K562 (cell line): ENCODE results near the gene ACSL5. TPM values are rescaled to one million over a fixed set of nuclear protein-coding genes. Genes with fewer than 3 reads are reported as not detected.

Source experiments
- CREB3L1 ChIP-seq: fragments of 450-650 bp; IDR thresholded peaks from 2 replicates; pipeline ENCODE4 v1.6.1; 2014; ENCODE audit warnings: low read depth, mild to moderate bottlenecking, moderate library complexity, borderline replicate concordance
- DPF2 ChIP-seq: fragments of 450-650 bp; IDR thresholded peaks from 2 replicates; pipeline ENCODE4 v1.6.1; 2016
- FOS ChIP-seq: IDR thresholded peaks from 3 replicates; pipeline ENCODE4 v1.6.1; 2011; ENCODE audit not compliant: insufficient read length; ENCODE audit errors: extremely low read depth
- HLTF ChIP-seq: fragments of 450-650 bp; IDR thresholded peaks from 2 replicates; pipeline ENCODE4 v1.6.1; 2016
- HSF4 ChIP-seq: fragments of 250-450 bp; sonication (Bioruptor Pico); IDR thresholded peaks from 2 replicates; pipeline ENCODE4 v2.1.2; 2022; ENCODE audit warnings: mild to moderate bottlenecking, moderate library complexity, borderline replicate concordance
- MAFG ChIP-seq: fragments of 450-650 bp; conservative IDR thresholded peaks from 2 replicates; pipeline ENCODE4 v1.6.1; 2016; ENCODE audit warnings: missing genetic modification characterization, missing compliant biosample characterization
- MIER1 ChIP-seq: fragments of 450-650 bp; IDR thresholded peaks from 2 replicates; pipeline ENCODE4 v1.6.1; 2016; ENCODE audit warnings: antibody characterized with exemption, mild to moderate bottlenecking, low read depth
- NR2C1 ChIP-seq, 2 experiments: fragments of 450-650 bp; IDR thresholded peaks; 2 replicates each; pipeline ENCODE4 v1.6.1; 2017; ENCODE audit warnings: mild to moderate bottlenecking in 2 of 2, antibody characterized with exemption in 1 of 2, inconsistent platforms in 1 of 2, missing compliant biosample characterization in 1 of 2, missing genetic modification characterization in 1 of 2
- PML ChIP-seq: IDR thresholded peaks from 2 replicates; pipeline ENCODE4 v1.6.1; 2012; ENCODE audit warnings: low read length, inconsistent platforms
- PRMT5 ChIP-seq: sonication (generic); formaldehyde crosslinking; IDR thresholded peaks from 2 replicates; pipeline ENCODE4 v1.5.0; 2020; ENCODE audit warnings: missing genetic modification reagents
- RBBP5 ChIP-seq: fragments of 200-600 bp; sonication (generic); IDR thresholded peaks from 2 replicates; pipeline ENCODE4 v1.6.1; 2012; ENCODE audit warnings: borderline replicate concordance, mild to moderate bottlenecking, low read length, control low read depth, inconsistent platforms; ENCODE audit not compliant: insufficient read depth, poor library complexity, severe bottlenecking
- SIN3B ChIP-seq: fragments of 450-650 bp; IDR thresholded peaks from 2 replicates; pipeline ENCODE4 v1.6.1; 2017; ENCODE audit warnings: low read depth, mild to moderate bottlenecking, moderate library complexity
- SMARCA4 ChIP-seq: fragments of 450-650 bp; IDR thresholded peaks from 2 replicates; pipeline ENCODE4 v1.6.1; 2016
- SOX6 ChIP-seq: fragments of 450-650 bp; IDR thresholded peaks from 2 replicates; pipeline ENCODE4 v1.6.1; 2014; ENCODE audit warnings: mild to moderate bottlenecking
- SPI1 ChIP-seq: IDR thresholded peaks from 2 replicates; pipeline ENCODE4 v1.6.1; 2011; ENCODE audit warnings: low read depth, low read length, control low read depth, borderline replicate concordance
- TEAD1 ChIP-seq, 2 experiments: fragments of 450-650 bp in 1 of 2; sonication (generic) in 1 of 2; formaldehyde crosslinking; IDR thresholded peaks; 2 replicates each; pipeline versions ENCODE4 v1.4.0 to v1.8.0; 2020 to 2022; ENCODE audit warnings: mild to moderate bottlenecking in 2 of 2, missing genetic modification reagents in 1 of 2
- TEAD4 ChIP-seq, 2 experiments: sonication (generic) in 1 of 2; formaldehyde crosslinking in 1 of 2; IDR thresholded peaks; 2 replicates each; pipeline versions ENCODE4 v1.6.1 to v1.8.0; 2012 to 2022; ENCODE audit warnings: borderline replicate concordance in 1 of 2, inconsistent platforms in 1 of 2, low read length in 1 of 2, mild to moderate bottlenecking in 1 of 2, missing genetic modification reagents in 1 of 2
- TFAP4 ChIP-seq: sonication (generic); formaldehyde crosslinking; IDR thresholded peaks from 2 replicates; pipeline ENCODE4 v1.8.0; 2022; ENCODE audit warnings: missing genetic modification reagents, mild to moderate bottlenecking, moderate library complexity, borderline replicate concordance
- TOE1 ChIP-seq, 2 experiments: fragments of 450-650 bp in 1 of 2; sonication (generic) in 1 of 2; formaldehyde crosslinking in 1 of 2; IDR thresholded peaks; 2 replicates each; pipeline versions ENCODE4 v1.7.1 to v1.8.0; 2016 to 2022; ENCODE audit warnings: borderline replicate concordance in 2 of 2, mild to moderate bottlenecking in 2 of 2, antibody characterized with exemption in 1 of 2, inconsistent platforms in 1 of 2, low read depth in 1 of 2, missing genetic modification reagents in 1 of 2, moderate library complexity in 1 of 2
- ZBTB9 ChIP-seq: fragments of 450-650 bp; formaldehyde crosslinking; IDR thresholded peaks from 2 replicates; pipeline ENCODE4 v1.4.0; 2020; ENCODE audit warnings: mild to moderate bottlenecking, moderate library complexity
- ZNF232 ChIP-seq: sonication (generic); formaldehyde crosslinking; IDR thresholded peaks from 2 replicates; pipeline ENCODE4 v1.8.0; 2022; ENCODE audit warnings: mild to moderate bottlenecking, missing genetic modification reagents
- ZNF444 ChIP-seq: fragments of 250-450 bp; sonication (Bioruptor Pico); IDR thresholded peaks from 2 replicates; pipeline ENCODE4 v1.4.0; 2020; ENCODE audit warnings: mild to moderate bottlenecking, moderate library complexity
- ZNF766 ChIP-seq: fragments of 200-800 bp; sonication (Bioruptor generic); conservative IDR thresholded peaks from 2 replicates; pipeline ENCODE4 v1.6.1; 2016; ENCODE audit warnings: missing genetic modification characterization, missing compliant biosample characterization
- polyA plus RNA-seq, 8 experiments: library from polyadenylated mRNA; depleted of rRNA in 4 of 8; stranded (reverse) in 5 of 8; unstranded in 3 of 8; fragments of >200 nt; fragmentation: Nextera tagmentation in 2 of 8; fragmentation: Illumina TruSeq in 1 of 8; extraction: Ambion mirVana in 2 of 8; extraction: Trizol in 1 of 8; gene quantifications; 2 replicates each; pipeline versions ENCODE4 v1.2.1 to v1.2.3, GENCODE V29; 2011 to 2014; ENCODE audit warnings: inconsistent platforms in 1 of 8, missing spikeins in 1 of 8
- total RNA-seq, 7 experiments: library from RNA; depleted of rRNA in 6 of 7; stranded (reverse); fragments of >200 nt in 6 of 7; fragmentation: Illumina TruSeq in 2 of 7; extraction: Trizol in 2 of 7; gene quantifications; 2 replicates each; pipeline versions ENCODE4 v1.2.1 to v1.2.3, GENCODE V29; 2011 to 2021; ENCODE audit warnings: low replicate concordance in 1 of 7
- TF ChIP-seq, protein P1 (sequence below): fragments of 450-650 bp; formaldehyde crosslinking; IDR thresholded peaks from 2 replicates; pipeline ENCODE4 v1.4.0; 2020; ENCODE audit warnings: mild to moderate bottlenecking, moderate library complexity

Gene ACSL5
- total and polyA plus RNA-seq, 9 of the 15 experiments (the other 6 are each of a cell fraction or from before 2014, with no cell fraction given): 0.19 to 1.4 (median 0.55) TPM

DNA sequence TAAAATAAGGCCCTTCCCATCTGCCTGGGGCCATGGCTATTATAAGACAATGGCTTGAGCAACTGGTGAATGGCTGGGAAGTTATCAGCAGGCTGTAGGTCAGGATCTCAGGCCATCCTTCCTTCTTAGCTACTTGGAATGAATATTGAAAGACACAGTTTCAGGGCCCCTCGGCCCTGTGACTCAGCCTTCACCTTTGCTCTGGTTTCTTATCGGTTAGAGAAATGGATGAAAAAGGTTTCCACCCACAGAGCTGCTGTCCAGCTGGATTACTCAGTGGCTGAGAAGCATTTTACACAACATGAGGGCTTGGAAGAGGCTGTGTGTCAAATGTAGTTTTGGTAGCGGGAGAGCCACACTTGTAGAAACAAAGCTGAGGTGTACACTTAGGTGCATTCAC is 9.4 kb downstream of the ACSL5 start (continued):
- TF ChIP-seq TFAP4 (CRISPR knock-in tag) (peak; percentile 50), ZNF444 (CRISPR knock-in tag) (no peak), HLTF (no peak), MIER1 (0 out of 2 replicates have a peak, but pooled peaks have one; percentile 32), HSF4 (CRISPR knock-in tag) (no peak), CREB3L1 (no peak), RBBP5 (peak; percentile 37), TEAD1 (CRISPR knock-in tag; IDR thresholded peaks at IDR 0.05) (no peak), PRMT5 (no peak), ZNF232 (0 out of 2 replicates have a peak, but pooled peaks have one; percentile 28), TOE1 (IDR thresholded peaks at IDR 0.05; ENCODE audit: borderline replicate concordance) (no peak), TOE1 (CRISPR knock-in tag; IDR thresholded peaks at IDR 0.05; ENCODE audit: borderline replicate concordance, low read depth) (no peak), SMARCA4 (peak; percentile 84), TEAD4 (IDR thresholded peaks at IDR 0.05; ENCODE audit: low read length) (peak; percentile 81), TEAD4 (CRISPR knock-in tag; IDR thresholded peaks at IDR 0.05; ENCODE audit: borderline replicate concordance) (no peak), NR2C1 (IDR thresholded peaks at IDR 0.05) (0 out of 2 replicates have a peak, but pooled peaks have one; percentile 19), NR2C1 (tag; IDR thresholded peaks at IDR 0.05) (peak; percentile 42; the same call in 1 of the 2 replicates), SIN3B (no peak), ZBTB9 (no peak), ZNF766 (CRISPR knock-in tag) (peak; percentile 98), SOX6 (peak; percentile 76; the same call in 1 of the 2 replicates), PML (peak; percentile 41; the same call in 1 of the 2 replicates), FOS (peak; percentile 47), DPF2 (peak; percentile 81), SPI1 (no peak), MAFG (tag) (0 out of 2 replicates have a peak, but pooled peaks have one; percentile 11)
- TF ChIP-seq, protein P1, sequence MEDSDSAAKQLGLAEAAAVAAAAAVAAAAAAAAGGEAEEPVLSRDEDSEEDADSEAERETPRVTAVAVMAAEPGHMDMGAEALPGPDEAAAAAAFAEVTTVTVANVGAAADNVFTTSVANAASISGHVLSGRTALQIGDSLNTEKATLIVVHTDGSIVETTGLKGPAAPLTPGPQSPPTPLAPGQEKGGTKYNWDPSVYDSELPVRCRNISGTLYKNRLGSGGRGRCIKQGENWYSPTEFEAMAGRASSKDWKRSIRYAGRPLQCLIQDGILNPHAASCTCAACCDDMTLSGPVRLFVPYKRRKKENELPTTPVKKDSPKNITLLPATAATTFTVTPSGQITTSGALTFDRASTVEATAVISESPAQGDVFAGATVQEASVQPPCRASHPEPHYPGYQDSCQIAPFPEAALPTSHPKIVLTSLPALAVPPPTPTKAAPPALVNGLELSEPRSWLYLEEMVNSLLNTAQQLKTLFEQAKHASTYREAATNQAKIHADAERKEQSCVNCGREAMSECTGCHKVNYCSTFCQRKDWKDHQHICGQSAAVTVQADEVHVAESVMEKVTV (CRISPR knock-in tag): 0 out of 2 replicates have a peak, but pooled peaks have one; percentile 23
